ENCODE measurements around the gene VWA7.

DNA sequence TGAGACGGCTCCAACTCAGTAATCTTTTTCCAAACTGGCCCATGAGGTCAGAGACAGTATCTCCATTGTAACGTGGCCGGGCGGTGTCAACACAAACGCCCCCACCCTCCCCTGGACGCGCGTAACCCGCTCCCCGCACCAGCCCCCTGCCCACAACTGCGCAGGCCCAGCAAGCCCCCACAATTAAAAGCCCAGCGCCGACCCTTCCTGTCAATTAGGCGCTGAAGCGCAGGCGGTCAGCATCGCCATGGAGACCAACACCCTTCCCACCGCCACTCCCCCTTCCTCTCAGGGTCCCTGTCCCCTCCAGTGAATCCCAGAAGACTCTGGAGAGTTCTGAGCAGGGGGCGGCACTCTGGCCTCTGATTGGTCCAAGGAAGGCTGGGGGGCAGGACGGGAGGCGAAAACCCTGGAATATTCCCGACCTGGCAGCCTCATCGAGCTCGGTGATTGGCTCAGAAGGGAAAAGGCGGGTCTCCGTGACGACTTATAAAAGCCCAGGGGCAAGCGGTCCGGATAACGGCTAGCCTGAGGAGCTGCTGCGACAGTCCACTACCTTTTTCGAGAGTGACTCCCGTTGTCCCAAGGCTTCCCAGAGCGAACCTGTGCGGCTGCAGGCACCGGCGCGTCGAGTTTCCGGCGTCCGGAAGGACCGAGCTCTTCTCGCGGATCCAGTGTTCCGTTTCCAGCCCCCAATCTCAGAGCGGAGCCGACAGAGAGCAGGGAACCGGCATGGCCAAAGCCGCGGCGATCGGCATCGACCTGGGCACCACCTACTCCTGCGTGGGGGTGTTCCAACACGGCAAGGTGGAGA lies 38.1 kb upstream of the VWA7 start, which contains the start of the genes HSPA1A and HSPA1L:
- peak; percentile 92 for TF ChIP-seq POLR2A (IDR thresholded peaks at IDR 0.05; ENCODE audit: low read length)
- no peak for TF ChIP-seq GATA1 (IDR thresholded peaks at IDR 0.05; ENCODE audit: low read depth, low read length)

Measured in erythroblast (primary cell).